H1 (cell line): ENCODE results near the gene MARCHF2. TPM values are rescaled to one million over a fixed set of nuclear protein-coding genes. Genes with fewer than 3 reads are reported as not detected.
"Not testable (repeated sequence)": the region's sequence is repeated elsewhere in the genome, so short reads cannot be mapped to it uniquely, and the experiment has no call there.

Experiments used
- CTCF ChIA-PET: fragments of 300-600 bp; sonication (Branson Sonifier 250); formaldehyde crosslinking; loops from one replicate; lab custom pipeline; 2021; ENCODE audit not compliant: partially characterized antibody; lab: Charles Lee
- POLR2A ChIA-PET: fragments of 300-600 bp; sonication (Branson Sonifier 250); formaldehyde crosslinking; loops from one replicate; lab custom pipeline; 2021; ENCODE audit warnings: inconsistent platforms; ENCODE audit not compliant: partially characterized antibody; lab: Charles Lee
- DNase-seq, 2 experiments: peaks; one replicate each; pipeline versions ENCODE4 v3.0.0 to v3.0.0-alpha.2; 2010 to 2022; ENCODE audit warnings: low spot score in 2 of 2, low read depth in 1 of 2, mixed read lengths in 1 of 2
- FAIRE-seq: peaks from 2 replicates; lab custom pipeline; 2011; peaks lifted over from hg19 to GRCh38; lab: Jason Lieb, UNC
- H2AFZ ChIP-seq: 2 replicates; pipeline ENCODE4 v1.8.1; 2012; ENCODE audit warnings: low read length, inconsistent platforms
- H2AK5ac ChIP-seq: 2 replicates; pipeline ENCODE4 v1.6.1; 2013; ENCODE audit warnings: low read depth, low read length
- H2BK120ac ChIP-seq: replicated peaks from 2 replicates; pipeline ENCODE3; 2013; ENCODE audit warnings: low read depth, low read length, inconsistent platforms
- H2BK12ac ChIP-seq: 2 replicates; pipeline ENCODE4 v1.6.1; 2013; ENCODE audit warnings: low read depth, low read length
- H2BK15ac ChIP-seq: 2 replicates; pipeline ENCODE4 v1.6.1; 2013; ENCODE audit warnings: low read length
- H2BK20ac ChIP-seq: 2 replicates; pipeline ENCODE4 v1.6.1; 2013; ENCODE audit warnings: low read length
- H2BK5ac ChIP-seq: 2 replicates; pipeline ENCODE4 v1.6.1; 2013; ENCODE audit warnings: low read depth, low read length
- H3K14ac ChIP-seq: 2 replicates; pipeline ENCODE4 v1.6.1; 2013; ENCODE audit warnings: inconsistent platforms; ENCODE audit not compliant: insufficient read length
- H3K18ac ChIP-seq: 2 replicates; pipeline ENCODE4 v1.6.1; 2013; ENCODE audit warnings: low read length; ENCODE audit errors: extremely low read depth
- H3K23ac ChIP-seq: 2 replicates; pipeline ENCODE4 v1.6.1; 2013; ENCODE audit warnings: inconsistent platforms; ENCODE audit not compliant: insufficient read length
- H3K23me2 ChIP-seq: 2 replicates; pipeline ENCODE4 v1.6.1; 2013; ENCODE audit warnings: low read depth, low read length
- H3K27ac ChIP-seq: 2 replicates; pipeline ENCODE4 v1.6.1; 2011; ENCODE audit warnings: low read depth, low read length, inconsistent platforms
- H3K27me3 ChIP-seq, 4 experiments: replicated peaks in 1 of 4; 1 replicate in 1 of 4; 2 replicates in 3 of 4; pipeline versions ENCODE4 v1.6.1 to v1.8.1; 2011 to 2013; ENCODE audit warnings: low read length in 3 of 4, mild to moderate bottlenecking in 3 of 4, inconsistent platforms in 2 of 4, mixed read lengths in 2 of 4, moderate library complexity in 1 of 4; ENCODE audit not compliant: control insufficient read depth in 3 of 4, insufficient read depth in 3 of 4; ENCODE audit errors: extremely low read depth in 1 of 4
- H3K36me3 ChIP-seq, 4 experiments: 2 replicates each; pipeline versions ENCODE4 v1.6.1 to v1.8.1; 2011 to 2013; ENCODE audit warnings: mild to moderate bottlenecking in 4 of 4, low read length in 3 of 4, moderate library complexity in 2 of 4, control low read depth in 1 of 4, inconsistent platforms in 1 of 4; ENCODE audit not compliant: insufficient read depth in 4 of 4, control insufficient read depth in 2 of 4
- H3K4ac ChIP-seq: replicated peaks from 2 replicates; pipeline ENCODE3; 2013; ENCODE audit warnings: low read length, low read depth, mixed read lengths, inconsistent platforms; ENCODE audit not compliant: insufficient read length
- H3K4me1 ChIP-seq, 4 experiments: replicated peaks in 1 of 4; 1 replicate in 1 of 4; 2 replicates in 3 of 4; pipeline versions ENCODE4 v1.6.1 to v1.8.1; 2011 to 2013; ENCODE audit warnings: low read length in 3 of 4, inconsistent platforms in 2 of 4, mixed read lengths in 1 of 4; ENCODE audit not compliant: insufficient read depth in 4 of 4, control insufficient read depth in 3 of 4
- H3K4me2 ChIP-seq, 2 experiments: 2 replicates each; pipeline versions ENCODE4 v1.6.1 to v1.8.1; 2011 to 2013; ENCODE audit warnings: low read depth in 2 of 2, low read length in 2 of 2, control low read depth in 1 of 2, inconsistent platforms in 1 of 2, mild to moderate bottlenecking in 1 of 2; ENCODE audit not compliant: insufficient read depth in 1 of 2
- H3K4me3 ChIP-seq, 4 experiments: fragments of 200-600, 300-600 bp in 1 of 4; sonication (generic), shearing (Covaris generic), sonication (Bioruptor Twin) in 1 of 4; 2 replicates each; pipeline versions ENCODE4 v1.5.1 to v1.8.1; 2011 to 2016; ENCODE audit warnings: low read length in 4 of 4, low read depth in 3 of 4, control low read depth in 2 of 4, inconsistent platforms in 2 of 4, mild to moderate bottlenecking in 2 of 4, mixed read lengths in 1 of 4, moderate library complexity in 1 of 4; ENCODE audit not compliant: insufficient read depth in 2 of 4; ENCODE audit errors: extremely low read depth in 1 of 4
- H3K56ac ChIP-seq: replicated peaks from 2 replicates; pipeline ENCODE3; 2013; ENCODE audit warnings: low read depth, mild to moderate bottlenecking, mixed read lengths, low read length, inconsistent platforms; ENCODE audit not compliant: insufficient read length
- H3K79me1 ChIP-seq: 2 replicates; pipeline ENCODE4 v1.6.1; 2013; ENCODE audit warnings: low read depth, low read length, control low read depth
- H3K79me2 ChIP-seq, 2 experiments: 2 replicates each; pipeline versions ENCODE4 v1.6.1 to v1.8.1; 2012 to 2013; ENCODE audit warnings: low read length in 2 of 2, mild to moderate bottlenecking in 2 of 2, inconsistent platforms in 1 of 2; ENCODE audit not compliant: insufficient read depth in 2 of 2, control insufficient read depth in 1 of 2
- H3K9ac ChIP-seq, 4 experiments: replicated peaks in 1 of 4; 1 replicate in 1 of 4; 2 replicates in 3 of 4; pipeline versions ENCODE4 v1.6.1 to v1.8.1; 2011 to 2013; ENCODE audit warnings: low read depth in 3 of 4, low read length in 3 of 4, control low read depth in 2 of 4, mild to moderate bottlenecking in 2 of 4, moderate library complexity in 2 of 4, inconsistent platforms in 1 of 4; ENCODE audit errors: extremely low read depth in 1 of 4
- H3K9me3 ChIP-seq, 2 experiments: 2 replicates each; pipeline versions ENCODE4 v1.6.1 to v1.8.1; 2012 to 2013; ENCODE audit warnings: mild to moderate bottlenecking in 2 of 2, moderate library complexity in 2 of 2, control low read depth in 1 of 2, inconsistent platforms in 1 of 2, low read depth in 1 of 2, low read length in 1 of 2, mixed read lengths in 1 of 2; ENCODE audit not compliant: insufficient read depth in 2 of 2
- H4K20me1 ChIP-seq, 2 experiments: replicated peaks in 1 of 2; 2 replicates each; pipeline versions ENCODE3 to v1.8.1; 2011 to 2013; ENCODE audit warnings: inconsistent platforms in 2 of 2, low read length in 2 of 2, mild to moderate bottlenecking in 1 of 2; ENCODE audit not compliant: insufficient read depth in 2 of 2, control insufficient read depth in 1 of 2
- H4K5ac ChIP-seq: 2 replicates; pipeline ENCODE4 v1.6.1; 2013; ENCODE audit warnings: low read length, low read depth, mixed read lengths, inconsistent platforms; ENCODE audit not compliant: insufficient read length
- H4K8ac ChIP-seq: 2 replicates; pipeline ENCODE4 v1.8.0; 2013; ENCODE audit warnings: mild to moderate bottlenecking, moderate library complexity, low read length, inconsistent platforms; ENCODE audit not compliant: insufficient read depth; ENCODE audit errors: extremely low read depth
- H4K91ac ChIP-seq: replicated peaks from 2 replicates; pipeline ENCODE3; 2013; ENCODE audit warnings: low read length, mixed read lengths, inconsistent platforms; ENCODE audit not compliant: insufficient read length
- WGBS, 2 experiments: shearing (Covaris generic) in 1 of 2; methylation state at CpG; one replicate each; pipeline versions ENCODE4 v1.1.6 to v1.1.7; 2013 to 2015; ENCODE audit warnings: low lambda C conversion rate in 2 of 2, mixed read lengths in 2 of 2, inconsistent platforms in 1 of 2, low coverage in 1 of 2, missing lambda C conversion rate in 1 of 2; ENCODE audit not compliant: insufficient replicate concordance in 2 of 2, insufficient coverage in 1 of 2, insufficient read length in 1 of 2; ENCODE audit errors: extremely low coverage in 1 of 2, missing lambda C conversion rate in 1 of 2; 5-methylcytosine and 5-hydroxymethylcytosine counted together
- polyA plus RNA-seq, 7 experiments: library from polyadenylated mRNA; depleted of rRNA in 3 of 7; stranded (reverse) in 5 of 7; unstranded in 2 of 7; fragments of >200 nt in 5 of 7; fragments of 200-250 nt in 2 of 7; gene quantifications; 1 replicate in 5 of 7; 2 replicates in 1 of 7; 4 replicates in 1 of 7; pipeline versions ENCODE4 v1.2.1 to v1.2.3, GENCODE V29; 2011 to 2013; ENCODE audit warnings: missing spikeins in 2 of 7, mixed read lengths in 2 of 7
- total RNA-seq: library from RNA; stranded (reverse); fragmentation: NEBNext Ultra II Directional; extraction: Animal tissue kit (Norgen Biotek cat#: 25700); gene quantifications from 2 replicates; pipeline ENCODE4 v1.2.1, GENCODE V29; 2021

MARCHF2 gene
- total and polyA plus RNA-seq, 2 of the 8 experiments (the other 6 are each of a cell fraction or from before 2014, with no cell fraction given): 18.5 to 46.2 TPM

DNA sequence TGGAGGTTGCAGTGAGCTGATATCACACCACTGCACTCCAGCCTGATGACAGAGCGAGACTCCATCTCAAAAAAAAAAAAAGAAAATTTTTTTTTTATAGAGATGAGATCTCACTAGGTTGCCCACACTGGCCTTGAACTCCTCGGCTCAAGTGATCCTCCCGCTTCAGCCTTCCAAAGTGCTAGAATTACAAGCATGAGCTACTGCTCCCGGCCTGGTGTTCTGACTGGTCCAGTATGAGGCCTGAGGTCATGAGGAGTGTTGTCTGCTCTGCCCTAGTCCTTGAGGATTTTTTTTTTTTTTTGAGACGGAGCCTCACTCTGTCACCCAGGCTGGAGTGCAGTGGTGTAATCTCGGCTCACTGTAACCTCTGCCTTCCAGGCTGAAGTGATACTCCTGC is 12.2 kb downstream of the MARCHF2 start:
- not testable (repeated sequence) for H3K9me3 ChIP-seq
- CTCF ChIA-PET: interaction anchor here (1.3 to 4.3 kb wide), 3 partner anchors 13 to 78 kb away, joined by 3 to 16 read pairs (median 3); no protein-coding TSS in a partner anchor
- POLR2A ChIA-PET: interaction anchor here (0.9 kb wide), 1 partner anchor 72 kb away, joined by 3 read pairs; no protein-coding TSS in a partner anchor

More for the DNA sequence above, 12.2 kb downstream of the MARCHF2 start:
- H4K8ac ChIP-seq, H3K56ac ChIP-seq, H2BK120ac ChIP-seq, H2AFZ ChIP-seq, H3K23ac ChIP-seq, H3K79me2 ChIP-seq, H3K9ac ChIP-seq, H2BK12ac ChIP-seq, FAIRE-seq, H2BK20ac ChIP-seq, H3K4ac ChIP-seq, H3K36me3 ChIP-seq, DNase-seq, H2BK5ac ChIP-seq, H3K14ac ChIP-seq, H4K91ac ChIP-seq, H3K4me3 ChIP-seq, H2BK15ac ChIP-seq, H3K27ac ChIP-seq, H3K18ac ChIP-seq, H3K23me2 ChIP-seq, H3K4me2 ChIP-seq, H4K20me1 ChIP-seq, H3K4me1 ChIP-seq, H3K27me3 ChIP-seq, H2AK5ac ChIP-seq, H4K5ac ChIP-seq, H3K79me1 ChIP-seq: not testable (repeated sequence)
- whole genome bisulfite sequencing, 2 experiments: 90% methylated on average over 6 of the region's 6 CpGs; no CpG with 5 or more reads in 1 of the 2 experiments
